Mucosa of rectum (tissue), 2 donors: ENCODE results near the gene FMN2.

Experiments
- H3K27ac ChIP-seq, 2 donors: one replicate each; pipeline ENCODE4 v1.7.0; 2013; ENCODE audit warnings: inconsistent platforms in 2 of 2, low read depth in 2 of 2, low read length in 2 of 2
- H3K27me3 ChIP-seq, 2 donors: one replicate each; pipeline ENCODE4 v1.7.0; 2013; ENCODE audit warnings: low read length in 2 of 2; ENCODE audit not compliant: control insufficient read depth in 2 of 2, insufficient read depth in 2 of 2
- H3K36me3 ChIP-seq, 2 donors: one replicate each; pipeline ENCODE4 v1.7.0; 2013; ENCODE audit warnings: low read length in 2 of 2; ENCODE audit not compliant: control insufficient read depth in 2 of 2, insufficient read depth in 2 of 2
- H3K4me1 ChIP-seq, 2 donors: one replicate each; pipeline ENCODE4 v1.7.0; 2013; ENCODE audit warnings: low read length in 2 of 2, mild to moderate bottlenecking in 1 of 2; ENCODE audit not compliant: control insufficient read depth in 2 of 2, insufficient read depth in 2 of 2
- H3K4me3 ChIP-seq, 2 donors: one replicate each; pipeline ENCODE4 v1.7.0; 2013; ENCODE audit warnings: low read length in 2 of 2
- H3K9ac ChIP-seq, 2 donors: one replicate each; pipeline ENCODE4 v1.7.0; 2013; ENCODE audit warnings: low read length in 2 of 2, low read depth in 1 of 2, mild to moderate bottlenecking in 1 of 2
- H3K9me3 ChIP-seq, 2 donors: one replicate each; pipeline ENCODE4 v1.7.0; 2013; ENCODE audit warnings: low read length in 2 of 2; ENCODE audit not compliant: control insufficient read depth in 2 of 2
- donor health status: healthy.
- donor health status: Normal muscosa, but diverticular disease.

Gene FMN2

DNA sequence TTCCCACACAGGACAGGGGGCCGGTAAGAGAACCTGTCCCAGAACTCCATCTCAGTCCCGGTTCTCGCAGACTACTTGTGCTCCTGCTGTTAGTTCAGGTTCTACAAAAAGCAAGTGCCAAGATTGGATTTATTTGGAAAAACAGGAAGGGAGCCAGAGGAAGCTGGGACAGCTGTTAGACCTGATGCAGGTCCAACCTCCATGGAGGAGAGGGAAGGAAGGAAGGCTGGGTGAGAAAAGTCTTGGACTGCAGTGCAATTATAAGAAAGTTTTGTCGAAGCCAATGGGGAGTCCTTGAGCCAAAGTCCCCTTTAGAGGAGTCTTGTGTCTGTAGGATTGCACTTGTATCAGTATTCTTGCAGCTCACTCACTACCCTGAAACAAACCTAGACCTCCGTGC lies 329.1 kb downstream of the FMN2 start:
- no peaks in the 10 kb centered on the region for H3K9me3 ChIP-seq
- no peak overlapping the region for H3K4me3 ChIP-seq
- no peaks in the 10 kb centered on the region for H3K36me3 ChIP-seq
- H3K4me1 ChIP-seq = no peaks in the 10 kb centered on the region
- no peak overlapping the region for H3K27ac ChIP-seq
- H3K27me3 ChIP-seq = no peaks in the 10 kb centered on the region
- no peak overlapping the region for H3K9ac ChIP-seq

- no peaks in the 10 kb centered on the region for H3K36me3 ChIP-seq
- no peak overlapping the region for H3K4me3 ChIP-seq
These were observed 331.7 kb downstream of the FMN2 start for GRCh38 chr1:240423246-240423924.

GRCh38 chr1:240424740-240425464 lies 333.2 kb downstream of the FMN2 start:
- Histone ChIP-seq H3K27me3 (no peaks in the 10 kb centered on the region), H3K9ac (no peak overlapping the region), H3K27ac (no peak overlapping the region), H3K36me3 (no peaks in the 10 kb centered on the region), H3K4me3 (no peak overlapping the region), H3K9me3 (no peaks in the 10 kb centered on the region), H3K4me1 (no peaks in the 10 kb centered on the region)

More at GRCh38 chr1:240423246-240423924, 331.7 kb downstream of the FMN2 start:
- H3K27me3 ChIP-seq = no peaks in the 10 kb centered on the region
- no peaks in the 10 kb centered on the region for H3K4me1 ChIP-seq
- no peaks in the 10 kb centered on the region for H3K9me3 ChIP-seq
- no peak overlapping the region for H3K9ac ChIP-seq
- H3K27ac ChIP-seq = no peak overlapping the region

DNA sequence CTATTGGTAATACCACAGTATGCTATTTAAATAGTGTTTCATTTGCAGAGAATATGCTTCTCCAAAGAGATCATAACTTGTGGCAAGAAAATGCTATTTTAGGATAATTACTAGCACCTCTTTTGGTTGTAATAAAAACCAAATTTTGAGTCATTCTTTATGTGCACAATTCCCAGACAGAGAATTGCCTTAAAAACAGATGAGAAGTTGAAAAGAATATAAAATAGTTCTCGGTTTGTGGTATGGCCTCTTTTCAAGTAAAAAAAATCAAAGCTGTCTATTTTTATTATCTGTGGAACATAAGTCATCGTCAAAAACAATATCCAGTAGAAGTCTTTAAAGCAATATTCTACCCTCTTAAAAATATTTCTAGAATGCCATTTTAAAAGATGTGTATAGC lies 334.4 kb downstream of the FMN2 start:
- H3K4me3 ChIP-seq = no peak overlapping the region
- H3K9me3 ChIP-seq = no peaks in the 10 kb centered on the region
- H3K36me3 ChIP-seq = no peaks in the 10 kb centered on the region
- no peak overlapping the region for H3K27ac ChIP-seq
- no peaks in the 10 kb centered on the region for H3K4me1 ChIP-seq
- H3K9ac ChIP-seq = no peak overlapping the region
- H3K27me3 ChIP-seq = no peaks in the 10 kb centered on the region

DNA sequence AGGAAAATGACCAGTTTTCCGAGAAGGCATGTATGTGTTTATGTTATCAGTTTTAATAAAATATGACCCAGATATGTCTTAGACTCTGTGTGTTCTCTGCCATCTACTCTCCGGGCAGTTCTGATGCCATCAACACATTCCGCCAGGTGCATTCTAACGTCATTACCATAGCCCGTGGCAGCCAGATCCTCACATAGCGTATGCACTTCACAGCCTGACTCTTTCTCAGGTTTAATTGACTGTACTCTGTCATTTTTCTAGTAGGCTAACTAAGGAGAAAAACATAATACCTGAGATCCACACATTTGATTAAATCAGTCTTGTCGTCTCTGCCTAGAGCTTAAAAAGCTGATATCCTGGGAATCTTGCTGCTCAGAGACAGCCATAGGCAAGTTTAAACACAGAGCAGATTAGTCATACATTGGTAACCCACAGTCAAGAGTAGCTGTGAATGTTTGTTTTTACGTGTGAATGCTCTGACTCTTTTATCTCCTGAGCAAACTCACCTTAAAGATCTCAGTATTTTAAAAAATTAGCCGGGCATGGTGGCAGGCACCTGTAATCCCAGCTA lies 344.4 kb downstream of the FMN2 start:
- Histone ChIP-seq H3K27me3 (no peaks in the 10 kb centered on the region), H3K36me3 (no peaks in the 10 kb centered on the region), H3K9me3 (no peaks in the 10 kb centered on the region), H3K4me3 (no peak overlapping the region), H3K27ac (no peak overlapping the region), H3K9ac (no peak overlapping the region), H3K4me1 (no peaks in the 10 kb centered on the region)

DNA sequence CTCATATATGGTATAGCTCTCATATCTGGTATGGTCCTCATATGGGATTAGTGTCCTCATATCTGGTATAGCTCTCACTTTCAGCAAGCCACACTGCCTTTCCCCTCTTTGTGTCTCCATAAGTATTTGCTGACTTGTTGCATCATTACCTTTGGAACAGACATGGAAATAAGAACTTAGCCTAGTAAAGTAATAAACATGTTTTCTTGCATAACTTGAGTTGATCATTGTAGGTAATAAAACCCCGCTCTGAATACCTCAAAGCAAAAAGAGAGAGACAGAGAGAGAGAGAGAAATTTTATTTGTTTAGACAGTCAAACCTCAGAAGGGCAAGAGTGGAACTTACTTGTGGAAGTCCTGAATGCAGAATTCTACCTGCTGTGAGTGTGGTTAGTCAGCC lies 350.0 kb downstream of the FMN2 start:
- Histone ChIP-seq H3K4me3 (no peak overlapping the region), H3K9me3 (no peaks in the 10 kb centered on the region)

GRCh38 chr1:240445369-240445768 lies 353.7 kb downstream of the FMN2 start:
- no peak overlapping the region for H3K9ac ChIP-seq
- no peaks in the 10 kb centered on the region for H3K36me3 ChIP-seq
- no peak overlapping the region for H3K4me3 ChIP-seq
- peaks cover 4 to 6% of the 10 kb centered on the region in 2 donors for H3K4me1 ChIP-seq
- no peak overlapping the region for H3K27ac ChIP-seq
- H3K27me3 ChIP-seq = no peaks in the 10 kb centered on the region
- H3K9me3 ChIP-seq = no peaks in the 10 kb centered on the region

More for the DNA sequence above, 350.0 kb downstream of the FMN2 start:
- no peak overlapping the region for H3K9ac ChIP-seq
- H3K27ac ChIP-seq = no peak overlapping the region
- H3K36me3 ChIP-seq = no peaks in the 10 kb centered on the region
- peaks cover 4 to 6% of the 10 kb centered on the region in 2 donors for H3K4me1 ChIP-seq
- H3K27me3 ChIP-seq = no peaks in the 10 kb centered on the region

DNA sequence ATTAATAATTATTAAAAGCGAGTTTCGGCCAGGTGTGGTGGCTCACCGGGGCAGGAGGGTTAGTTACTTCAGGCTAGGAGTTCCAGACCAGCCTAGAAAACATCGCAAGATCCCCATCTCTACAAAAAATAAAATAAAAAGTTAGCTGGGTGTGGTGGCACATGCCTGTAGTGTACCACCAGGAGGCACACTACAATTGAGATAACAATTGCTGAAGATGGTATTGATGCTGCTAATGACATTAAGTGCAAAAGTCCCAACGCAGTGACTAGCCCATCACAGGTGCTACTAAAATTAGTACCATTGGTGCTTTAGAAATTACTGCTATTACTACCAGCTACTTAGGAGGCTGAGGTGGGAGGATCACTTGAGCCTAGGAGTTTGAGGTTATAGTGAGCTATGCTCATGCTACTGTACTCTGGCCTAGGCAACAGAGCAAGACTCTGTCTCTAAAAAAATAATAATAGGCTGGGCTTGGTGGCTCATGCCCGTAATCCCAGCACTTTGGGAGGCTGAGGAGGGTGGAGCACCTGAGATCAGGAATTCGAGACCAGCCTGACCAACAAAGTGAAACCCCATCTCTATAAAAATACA lies 363.6 kb downstream of the FMN2 start:
- Histone ChIP-seq H3K4me1 (no peaks in the 10 kb centered on the region), H3K36me3 (no peaks in the 10 kb centered on the region), H3K27me3 (no peaks in the 10 kb centered on the region)

GRCh38 chr1:240457203-240457602 lies 365.5 kb downstream of the FMN2 start:
- H3K4me1 ChIP-seq = no peaks in the 10 kb centered on the region
- no peak overlapping the region for H3K4me3 ChIP-seq
- H3K36me3 ChIP-seq = no peaks in the 10 kb centered on the region
- H3K9me3 ChIP-seq = no peaks in the 10 kb centered on the region
- no peak overlapping the region for H3K27ac ChIP-seq
- no peak overlapping the region for H3K9ac ChIP-seq
- no peaks in the 10 kb centered on the region for H3K27me3 ChIP-seq

More for the DNA sequence above, 363.6 kb downstream of the FMN2 start:
- no peak overlapping the region for H3K27ac ChIP-seq
- no peaks in the 10 kb centered on the region for H3K9me3 ChIP-seq
- no peak overlapping the region for H3K9ac ChIP-seq
- H3K4me3 ChIP-seq = no peak overlapping the region

DNA sequence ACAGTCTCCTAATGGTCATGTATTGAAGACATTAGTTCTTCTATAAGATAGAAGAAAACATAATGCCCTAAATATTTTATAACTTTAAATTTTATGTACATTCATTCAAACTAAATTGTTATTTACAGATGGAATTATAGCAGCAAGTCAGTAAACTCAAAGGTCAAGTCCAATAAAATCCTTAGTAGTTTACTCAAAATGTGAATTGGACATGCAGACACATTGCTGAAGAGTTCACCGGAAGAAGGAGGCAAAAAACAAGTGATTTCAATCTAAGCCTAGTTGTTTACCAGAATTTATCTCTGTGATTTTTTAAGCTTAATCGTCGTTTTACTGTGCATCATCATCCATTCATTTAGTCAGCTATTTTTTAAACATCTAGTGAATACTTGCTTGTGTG lies 370.6 kb downstream of the FMN2 start:
- Histone ChIP-seq H3K36me3 (no peaks in the 10 kb centered on the region), H3K4me3 (no peak overlapping the region), H3K9ac (no peak overlapping the region), H3K27ac (no peak overlapping the region), H3K27me3 (no peaks in the 10 kb centered on the region), H3K9me3 (no peaks in the 10 kb centered on the region), H3K4me1 (peaks cover 0 to 7% of the 10 kb centered on the region in 2 donors)
